Activated CD8-positive, alpha-beta memory T cell treated with anti-CD3 and anti-CD28 coated beads, Interleukin-2, amount 10 ng/mL, durations not matched to agents 7 days and 5 days (primary cell): ENCODE measurements around the gene TBX19. TPM values are rescaled to one million over a fixed set of nuclear protein-coding genes. Genes with fewer than 3 reads are reported as not detected.
"Not testable (repeated sequence)": the region's sequence is repeated elsewhere in the genome, so short reads cannot be mapped to it uniquely, and the experiment has no call there.

Experiments used
- ATAC-seq: fragments of 150-1000 bp; cut with Tn5 transposase; one replicate; pipeline ENCODE4 v1.10.0; 2021; ENCODE audit warnings: moderate library complexity
- CTCF ChIA-PET: fragments of 350-600 bp; sonication (Branson Sonifier 250); formaldehyde crosslinking; loops from one replicate; lab custom pipeline; 2021; ENCODE audit warnings: antibody characterized with exemption; lab: Charles Lee
- DNase-seq: peaks from one replicate; pipeline ENCODE4 v3.0.0-alpha.2; 2020
- H3K27ac Mint-ChIP-seq: one replicate; pipeline ENCODE4 v1.8.0; 2021; ENCODE audit warnings: mild to moderate bottlenecking, mixed read lengths
- H3K27me3 Mint-ChIP-seq: one replicate; pipeline ENCODE4 v1.8.0; 2021; ENCODE audit warnings: mixed read lengths
- H3K36me3 Mint-ChIP-seq: one replicate; pipeline ENCODE4 v1.8.0; 2021; ENCODE audit warnings: mild to moderate bottlenecking, mixed read lengths
- H3K4me1 Mint-ChIP-seq: one replicate; pipeline ENCODE4 v1.8.0; 2021; ENCODE audit warnings: mixed read lengths
- H3K4me3 Mint-ChIP-seq: one replicate; pipeline ENCODE4 v1.8.0; 2021; ENCODE audit warnings: mild to moderate bottlenecking, moderate library complexity, mixed read lengths
- H3K9me3 Mint-ChIP-seq: one replicate; pipeline ENCODE4 v1.8.0; 2022; ENCODE audit warnings: low read depth, mixed read lengths
- total RNA-seq, 2 experiments: library from RNA; stranded (reverse); gene quantifications; one replicate each; pipeline ENCODE4 v1.2.3, GENCODE V29; 2021

Gene TBX19
- total RNA-seq, 2 experiments from 2014 or later, result 2.0 to 3.6 TPM

DNA sequence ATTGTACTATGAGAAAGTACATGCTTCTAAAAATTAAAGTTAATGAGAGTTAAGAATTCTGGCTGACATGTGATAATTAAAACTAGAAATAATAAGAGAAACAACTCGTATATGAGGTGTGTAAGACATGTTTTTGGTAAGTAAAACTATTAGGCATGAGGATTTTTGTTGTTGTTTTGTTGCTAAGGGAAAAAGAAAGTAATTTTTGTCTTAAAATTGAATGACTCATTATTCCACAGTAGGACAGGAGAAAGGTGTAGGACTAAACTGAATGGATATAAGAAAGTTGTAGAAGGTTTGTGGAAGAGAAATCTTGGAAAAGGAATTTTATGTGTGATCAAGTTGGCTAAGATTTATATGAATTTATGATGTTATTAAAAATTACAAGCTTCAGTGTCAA, 54.8 kb downstream of the TBX19 start:
- H3K4me1 Mint-ChIP-seq, result peaks cover 35% of the 10 kb centered on the region
- CTCF ChIA-PET, result interaction anchor here (1.1 to 2.6 kb wide), 3 partner anchors 13 to 268 kb away, joined by 3 to 7 read pairs (median 3); no protein-coding TSS in a partner anchor
- peaks cover 32% of the 10 kb centered on the region for H3K36me3 Mint-ChIP-seq

DNA sequence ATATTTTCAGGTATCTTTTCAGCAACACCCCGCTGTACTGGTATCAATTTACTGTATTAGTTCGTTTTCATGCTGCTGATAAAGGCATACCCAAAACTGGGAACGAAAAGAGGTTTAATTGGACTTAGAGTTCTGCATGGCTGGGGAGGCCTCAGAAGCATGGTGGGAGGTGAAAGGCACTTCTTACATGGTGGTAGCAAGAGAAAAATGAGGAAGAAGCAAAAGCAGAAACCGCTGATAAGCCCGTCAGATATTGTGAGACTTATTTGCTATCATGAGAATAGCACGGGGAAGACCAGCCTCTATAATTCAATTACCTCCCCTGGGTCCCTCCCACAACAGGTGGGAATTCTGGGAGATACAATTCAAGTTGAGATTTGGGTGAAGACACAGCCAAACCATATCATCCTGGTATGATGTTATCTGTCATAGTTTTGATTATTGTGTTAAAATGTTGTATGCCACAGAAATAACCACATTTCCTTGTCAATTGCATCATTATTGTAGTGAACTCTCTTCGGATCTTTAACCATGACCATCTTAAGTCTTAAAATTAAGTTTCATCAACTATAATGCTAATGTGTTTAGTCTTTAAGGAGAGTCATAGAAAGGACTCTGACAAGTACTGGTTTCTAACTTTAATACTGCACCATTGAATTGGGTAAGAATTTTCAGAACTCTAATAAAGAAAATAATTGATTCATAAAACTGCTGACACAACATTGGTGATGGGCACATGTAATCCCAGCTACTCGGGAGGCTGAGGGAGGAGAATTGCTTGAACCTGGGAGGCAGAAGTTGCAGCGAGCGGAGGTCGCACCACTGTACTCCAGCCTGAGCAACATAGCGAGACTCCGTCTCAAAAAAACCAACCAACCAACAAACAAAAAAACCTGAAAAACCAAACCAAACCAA, 58.2 kb downstream of the TBX19 start:
- peaks cover 66% of the 10 kb centered on the region for H3K4me1 Mint-ChIP-seq
- H3K9me3 Mint-ChIP-seq, result peaks cover 8% of the 10 kb centered on the region
- no peak overlapping the region for H3K4me3 Mint-ChIP-seq
- ATAC-seq, result no peak
- peak overlapping the region; percentile 35 for H3K27ac Mint-ChIP-seq
- CTCF ChIA-PET, result interaction anchor here (1.6 kb wide), 1 partner anchor 104 kb away, joined by 6 read pairs; no protein-coding TSS in a partner anchor
- no peak for DNase-seq
- H3K27me3 Mint-ChIP-seq, result no peaks in the 10 kb centered on the region
- H3K36me3 Mint-ChIP-seq, result peaks cover 35% of the 10 kb centered on the region

More for the DNA sequence above, 54.8 kb downstream of the TBX19 start:
- ATAC-seq (peak; percentile 42), DNase-seq (no peak)
- Mint-ChIP-seq H3K4me3 (no peak overlapping the region), H3K9me3 (peaks cover 8% of the 10 kb centered on the region), H3K27ac (no peak overlapping the region), H3K27me3 (no peaks in the 10 kb centered on the region)

DNA sequence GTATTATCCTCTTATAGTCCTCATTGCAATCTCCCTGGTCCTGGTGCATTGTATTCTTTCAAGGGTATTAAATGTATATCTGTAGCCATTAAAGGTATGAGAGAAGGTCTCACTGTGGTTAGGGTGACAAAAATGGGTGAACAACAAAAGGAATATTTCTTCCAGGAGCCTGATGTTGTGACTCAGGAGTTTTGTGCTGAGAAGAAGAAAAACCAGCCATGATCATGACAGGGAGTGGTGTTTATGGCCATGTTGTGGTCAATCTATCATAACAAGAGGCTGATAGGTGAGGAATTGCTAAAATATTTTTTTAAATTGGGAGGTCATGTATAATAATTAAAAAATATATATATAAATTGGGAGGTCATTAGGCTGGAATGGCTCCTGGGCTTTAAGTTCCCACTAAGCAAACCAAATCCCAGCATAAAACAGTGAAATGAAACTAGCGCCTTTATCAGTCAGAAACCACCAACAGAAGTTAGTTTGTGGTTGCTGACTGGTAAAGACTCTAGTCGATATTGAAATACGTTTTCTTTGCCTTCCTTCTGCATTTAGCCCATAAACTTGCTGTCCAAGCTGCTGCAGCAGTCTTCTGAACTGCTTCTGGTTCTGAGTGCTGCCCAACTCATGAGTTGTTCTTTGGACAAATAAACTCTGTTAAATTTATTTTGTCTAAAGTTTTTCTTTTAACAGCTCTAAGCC, 60.3 kb downstream of the TBX19 start:
- H3K36me3 Mint-ChIP-seq, result peaks cover 32% of the 10 kb centered on the region
- H3K27me3 Mint-ChIP-seq, result no peaks in the 10 kb centered on the region
- peaks cover 69% of the 10 kb centered on the region for H3K4me1 Mint-ChIP-seq
- DNase-seq, result peak; percentile 61
- peak; percentile 52 for ATAC-seq
- H3K4me3 Mint-ChIP-seq, result peak overlapping the region; percentile 48
- CTCF ChIA-PET, result interaction anchor here (0.8 to 8.9 kb wide), 16 partner anchors 10 to 1007 kb away, joined by 3 to 254 read pairs (median 14); no protein-coding TSS in a partner anchor
- H3K9me3 Mint-ChIP-seq, result peaks cover 8% of the 10 kb centered on the region
- peak overlapping the region; percentile 87 for H3K27ac Mint-ChIP-seq

DNA sequence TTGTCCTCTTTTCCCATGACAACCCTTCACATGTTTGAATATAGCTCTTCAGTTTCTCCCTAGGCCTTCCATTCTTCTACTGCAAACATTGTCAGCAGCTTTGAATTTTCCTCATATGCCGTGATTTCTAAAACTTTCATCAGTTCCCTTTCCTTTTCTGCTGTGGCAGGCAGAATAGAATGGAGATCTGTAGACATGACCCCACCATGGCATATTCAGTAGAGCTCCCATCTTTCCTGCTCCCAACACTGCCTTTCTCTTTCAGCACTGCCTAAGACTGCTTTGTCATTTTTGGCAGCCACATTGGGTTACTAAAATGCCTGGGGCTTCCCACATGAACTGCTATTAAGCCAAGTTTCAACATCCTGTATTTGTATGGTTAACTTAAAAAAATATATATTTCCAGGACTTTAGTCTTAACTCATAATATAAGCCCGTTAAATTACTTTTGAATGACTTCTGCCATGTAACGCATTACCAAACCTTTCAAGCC, 60.9 kb downstream of the TBX19 start:
- Mint-ChIP-seq H3K27me3 (no peaks in the 10 kb centered on the region), H3K9me3 (peaks cover 8% of the 10 kb centered on the region), H3K4me1 (peaks cover 75% of the 10 kb centered on the region), H3K36me3 (peaks cover 32% of the 10 kb centered on the region), H3K4me3 (peak overlapping the region; percentile 48), H3K27ac (peak overlapping the region; percentile 87)
- DNase-seq, result peak; percentile 50
- CTCF ChIA-PET, result interaction anchor here (0.7 to 8.9 kb wide), 24 partner anchors 11 to 1205 kb away, joined by 3 to 254 read pairs (median 8); no protein-coding TSS in a partner anchor
- ATAC-seq, result peak; percentile 20

DNA sequence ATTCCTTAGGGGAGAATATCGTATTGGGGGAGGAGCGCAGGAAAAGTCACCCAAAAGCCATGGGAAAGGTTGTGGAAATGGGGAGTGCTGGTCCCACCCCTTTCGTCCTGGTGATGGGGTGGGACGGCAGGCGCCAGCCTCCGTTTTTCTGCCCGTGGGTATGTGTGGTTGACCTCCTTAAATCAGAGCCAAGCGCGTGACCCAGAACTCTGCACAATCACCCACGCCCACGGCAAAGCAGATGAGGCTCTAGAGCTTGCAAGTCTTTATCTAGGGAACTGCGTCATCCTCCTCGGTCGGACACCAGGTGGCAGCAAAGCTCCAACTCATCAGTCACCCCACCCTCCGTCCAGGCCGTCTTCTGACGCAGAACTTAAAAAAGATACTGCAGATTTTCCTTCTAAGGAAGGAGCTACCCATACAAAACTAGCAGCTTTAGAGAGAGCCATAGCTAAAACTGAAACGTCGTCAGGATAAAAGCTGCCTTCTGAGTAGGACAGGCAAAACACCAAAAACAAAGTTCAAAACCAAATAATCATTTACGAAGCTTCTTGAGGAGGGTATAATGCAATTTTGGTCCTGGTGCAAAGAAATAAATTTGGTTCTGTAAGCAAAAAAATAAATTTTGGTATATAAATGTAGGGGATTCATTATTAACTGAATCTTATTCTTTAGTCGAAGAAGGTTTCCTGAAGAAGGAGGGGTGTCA, 62.0 kb downstream of the TBX19 start:
- peaks cover 75% of the 10 kb centered on the region for H3K4me1 Mint-ChIP-seq
- no peak overlapping the region for H3K4me3 Mint-ChIP-seq
- H3K36me3 Mint-ChIP-seq, result peaks cover 31% of the 10 kb centered on the region
- H3K27me3 Mint-ChIP-seq, result no peaks in the 10 kb centered on the region
- CTCF ChIA-PET, result interaction anchor here (0.6 to 8.9 kb wide), 68 partner anchors 8 to 1369 kb away, joined by 3 to 254 read pairs (median 5); partner anchors contain the start of gene NME7
- DNase-seq (peak; percentile 94), ATAC-seq (peak; percentile 93)
- H3K9me3 Mint-ChIP-seq, result peaks cover 10% of the 10 kb centered on the region
- H3K27ac Mint-ChIP-seq, result peak overlapping the region; percentile 87

DNA sequence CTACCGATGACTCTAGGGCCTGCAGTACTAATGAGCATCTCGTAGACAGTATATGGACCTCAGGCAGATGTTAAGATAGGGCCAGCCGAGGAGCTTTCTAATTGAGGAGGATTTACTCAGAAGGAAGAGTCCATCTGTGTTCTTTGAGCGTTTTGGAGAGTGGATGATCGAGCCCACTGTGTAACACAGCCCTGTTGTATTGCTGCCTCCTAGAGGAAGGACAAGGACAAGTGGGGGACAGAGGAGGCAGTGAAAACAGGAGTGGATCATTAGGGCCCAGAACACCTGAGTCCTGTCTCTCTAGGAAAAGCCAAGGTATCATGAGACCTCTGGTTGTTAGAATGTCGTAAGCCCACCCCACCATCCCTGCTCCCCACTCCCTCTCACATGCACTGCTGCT, 62.9 kb downstream of the TBX19 start:
- H3K27ac Mint-ChIP-seq, result peak overlapping the region; percentile 56
- H3K27me3 Mint-ChIP-seq, result no peaks in the 10 kb centered on the region
- H3K36me3 Mint-ChIP-seq, result peaks cover 34% of the 10 kb centered on the region
- no peak overlapping the region for H3K4me3 Mint-ChIP-seq
- CTCF ChIA-PET, result interaction anchor here (0.7 to 8.9 kb wide), 27 partner anchors 12 to 1203 kb away, joined by 3 to 254 read pairs (median 9); no protein-coding TSS in a partner anchor
- ATAC-seq (no peak), DNase-seq (no peak)
- peaks cover 5% of the 10 kb centered on the region for H3K9me3 Mint-ChIP-seq
- peaks cover 78% of the 10 kb centered on the region for H3K4me1 Mint-ChIP-seq

DNA sequence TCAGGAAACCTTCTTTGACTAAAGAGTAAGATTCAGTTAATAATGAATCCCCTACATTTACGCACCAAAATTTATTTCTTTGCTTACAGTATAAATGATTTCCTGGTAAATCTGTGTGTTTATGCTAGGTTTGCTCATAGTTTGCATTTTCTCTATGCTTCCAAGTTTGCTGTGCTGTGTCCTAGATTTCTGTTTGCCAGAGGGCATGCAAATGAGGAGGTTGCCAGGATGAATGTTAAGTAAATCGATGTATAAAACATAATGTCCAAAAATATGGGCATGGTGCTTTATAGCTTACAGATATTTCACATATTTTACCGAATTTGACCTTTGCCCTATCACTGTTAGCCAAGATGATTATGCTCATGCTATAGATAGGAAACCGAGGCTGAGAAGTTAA, 63.8 kb downstream of the TBX19 start:
- Mint-ChIP-seq H3K9me3 (peaks cover 2% of the 10 kb centered on the region), H3K36me3 (peaks cover 25% of the 10 kb centered on the region), H3K27me3 (no peaks in the 10 kb centered on the region), H3K4me3 (no peak overlapping the region), H3K4me1 (peaks cover 68% of the 10 kb centered on the region), H3K27ac (no peak overlapping the region)
- no peak for DNase-seq
- CTCF ChIA-PET, result interaction anchor here (2.0 to 8.9 kb wide), 6 partner anchors 11 to 259 kb away, joined by 4 to 254 read pairs (median 28); no protein-coding TSS in a partner anchor
- ATAC-seq, result no peak

DNA sequence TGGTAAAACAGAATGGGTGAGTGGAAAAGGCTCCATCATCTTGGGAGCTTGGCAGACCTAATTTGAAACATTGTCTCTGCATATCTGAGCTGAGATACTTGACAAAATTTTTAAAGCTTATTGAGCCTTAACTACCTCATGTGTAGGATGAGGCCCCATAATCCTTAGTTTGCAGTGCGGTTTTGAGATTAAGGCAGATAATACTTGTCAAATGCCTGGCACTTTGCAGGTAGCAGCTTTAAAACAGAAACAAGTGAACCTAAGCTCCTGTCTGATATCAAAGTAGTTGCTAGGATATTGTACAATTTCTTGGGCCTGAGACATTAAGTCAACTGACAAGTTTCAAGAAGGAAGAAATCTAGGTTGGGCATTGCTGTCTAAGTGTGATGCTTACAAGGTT, 65.3 kb downstream of the TBX19 start:
- ATAC-seq (no peak), DNase-seq (no peak)
- H3K27ac Mint-ChIP-seq, result no peak overlapping the region
- H3K4me3 Mint-ChIP-seq, result no peak overlapping the region
- peaks cover 2% of the 10 kb centered on the region for H3K9me3 Mint-ChIP-seq
- H3K4me1 Mint-ChIP-seq, result peaks cover 54% of the 10 kb centered on the region
- H3K36me3 Mint-ChIP-seq, result peaks cover 14% of the 10 kb centered on the region
- no peaks in the 10 kb centered on the region for H3K27me3 Mint-ChIP-seq
- CTCF ChIA-PET, result interaction anchor here (0.8 to 8.9 kb wide), 6 partner anchors 17 to 125 kb away, joined by 3 to 254 read pairs (median 4); no protein-coding TSS in a partner anchor

DNA sequence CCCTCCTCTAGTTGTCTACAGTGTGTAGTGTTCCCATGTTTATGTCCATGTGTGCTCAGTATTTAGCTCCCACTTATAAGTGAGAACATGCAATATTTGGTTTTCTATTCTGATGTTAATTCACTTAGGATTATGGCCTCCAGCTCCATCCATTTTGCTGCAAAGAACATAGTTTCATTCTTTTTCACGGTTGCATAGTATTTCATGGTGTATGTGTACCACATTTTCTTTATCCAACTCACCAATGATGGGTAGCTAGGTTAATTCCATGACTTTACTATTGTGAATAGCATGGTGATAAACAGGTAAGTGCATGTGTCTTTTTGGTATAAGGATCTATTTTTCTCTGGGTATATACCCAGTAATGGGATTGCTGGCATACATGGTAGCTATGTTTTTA, 67.0 kb downstream of the TBX19 start:
- peak overlapping the region; percentile 84 for H3K4me3 Mint-ChIP-seq
- CTCF ChIA-PET, result interaction anchor here (1.1 to 8.9 kb wide), 7 partner anchors 11 to 1239 kb away, joined by 3 to 254 read pairs (median 5); partner anchors contain the start of gene F5
- peaks cover 12% of the 10 kb centered on the region for H3K36me3 Mint-ChIP-seq
- ATAC-seq (no peak), DNase-seq (no peak)
- H3K9me3 Mint-ChIP-seq, result peaks cover 2% of the 10 kb centered on the region
- H3K4me1 Mint-ChIP-seq, result peaks cover 38% of the 10 kb centered on the region
- H3K27me3 Mint-ChIP-seq, result no peaks in the 10 kb centered on the region
- peak overlapping the region; percentile 95 for H3K27ac Mint-ChIP-seq

DNA sequence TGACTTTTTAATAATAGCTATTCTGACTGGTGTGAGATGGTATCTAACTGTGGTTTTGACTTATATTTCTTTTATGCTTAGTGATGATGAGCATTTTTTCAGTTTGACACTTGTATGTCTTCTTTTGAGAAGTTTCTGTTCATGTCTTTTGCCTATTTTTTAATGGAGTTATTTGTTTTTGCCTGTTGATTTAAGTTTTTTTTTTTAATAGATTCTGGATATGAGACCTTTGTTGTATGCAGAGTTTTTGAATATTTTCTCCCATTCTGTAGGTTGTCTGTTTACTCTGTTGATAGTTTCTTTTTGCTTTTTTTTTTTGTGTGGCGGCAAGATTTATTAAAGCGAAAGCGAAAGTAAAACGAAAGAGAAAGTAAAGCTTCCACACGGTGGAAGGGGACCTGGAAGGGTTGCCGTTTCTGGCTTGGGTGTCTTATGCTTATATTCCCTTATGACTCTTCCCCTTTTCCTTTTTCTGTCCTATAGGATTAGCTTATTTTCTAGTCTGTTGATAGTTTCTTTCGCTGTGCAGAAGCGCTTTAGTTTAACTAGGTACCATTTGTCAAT, 67.6 kb downstream of the TBX19 start:
- Mint-ChIP-seq H3K27me3 (no peaks in the 10 kb centered on the region), H3K4me1 (peaks cover 32% of the 10 kb centered on the region), H3K36me3 (peaks cover 12% of the 10 kb centered on the region), H3K4me3 (peak overlapping the region; percentile 84), H3K27ac (peak overlapping the region; percentile 95), H3K9me3 (peaks cover 2% of the 10 kb centered on the region)
- ATAC-seq (peak; percentile 69), DNase-seq (no peak)
- CTCF ChIA-PET, result interaction anchor here (1.1 to 8.9 kb wide), 7 partner anchors 12 to 1238 kb away, joined by 3 to 254 read pairs (median 5); partner anchors contain the start of gene F5

DNA sequence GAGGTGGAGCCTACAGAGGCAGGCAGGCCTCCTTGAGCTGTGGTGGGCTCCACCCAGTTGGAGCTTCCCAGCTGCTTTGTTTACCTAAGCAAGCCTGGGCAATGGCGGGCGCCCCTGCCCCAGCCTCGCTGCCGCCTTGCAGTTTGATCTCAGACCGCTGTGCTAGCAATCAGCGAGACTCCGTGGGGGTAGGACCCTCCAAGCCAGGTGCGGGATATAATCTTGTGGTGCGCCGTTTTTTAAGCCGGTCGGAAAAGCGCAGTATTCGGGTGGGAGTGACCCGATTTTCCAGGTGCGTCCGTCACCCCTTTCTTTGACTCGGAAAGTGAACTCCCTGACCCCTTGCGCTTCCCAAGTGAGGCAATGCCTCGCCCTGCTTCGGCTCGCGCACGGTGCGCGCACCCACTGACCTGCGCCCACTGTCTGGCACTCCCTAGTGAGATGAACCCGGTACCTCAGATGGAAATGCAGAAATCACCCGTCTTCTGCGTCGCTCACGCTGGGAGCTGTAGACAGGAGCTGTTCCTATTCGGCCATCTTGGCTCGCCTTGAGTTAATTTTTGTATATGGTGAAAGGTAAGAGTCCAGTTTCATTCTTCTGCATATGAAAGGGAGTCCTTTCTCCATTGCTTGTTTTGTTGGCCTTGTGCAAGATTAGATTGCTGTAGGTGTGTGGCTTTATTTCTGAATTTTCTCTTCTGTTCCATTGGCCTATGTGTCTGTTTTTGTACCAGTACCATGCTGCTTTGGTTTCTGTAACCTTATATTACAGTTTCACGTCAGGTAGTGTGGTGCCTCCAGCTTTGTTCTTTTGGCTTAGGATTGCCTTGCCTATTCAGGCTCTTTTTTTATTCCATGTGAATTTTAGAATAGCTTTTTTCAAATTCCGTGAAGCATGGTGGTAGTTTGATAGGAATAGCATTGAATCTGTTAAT, 73.9 kb downstream of the TBX19 start:
- H3K4me1 Mint-ChIP-seq, ATAC-seq, H3K27ac Mint-ChIP-seq, H3K9me3 Mint-ChIP-seq, H3K36me3 Mint-ChIP-seq, DNase-seq, H3K4me3 Mint-ChIP-seq, H3K27me3 Mint-ChIP-seq: not testable (repeated sequence)
- CTCF ChIA-PET, result interaction anchor here (2.7 kb wide), 1 partner anchor 12 kb away, joined by 19 read pairs; no protein-coding TSS in a partner anchor
